HepG2 (cell line): ENCODE results near the gene CHST11. TPM values are rescaled to one million over a fixed set of nuclear protein-coding genes. Genes with fewer than 3 reads are reported as not detected.

Experiments used
- ATAC-seq: fragments of 200-7000 bp; cut with Tn5 transposase; 3 replicates; pipeline ENCODE4 v1.9.1; 2020; ENCODE audit warnings: mild to moderate bottlenecking, moderate library complexity
- BruUV-seq: library from RNA; stranded (reverse); fragments of 400-500 nt; replicated peaks from 2 replicates; lab custom pipeline; 2021; lab: Mats Ljungman, UMichigan
- CTCF ChIA-PET: fragments of 300-600 bp; formaldehyde crosslinking; extraction: SDS; loops from one replicate; lab custom pipeline; 2021; ENCODE audit warnings: low total read pairs, inconsistent platforms, low intra/inter-chr PET ratio; lab: Yijun Ruan, JAX
- POLR2A ChIA-PET: fragments of 350-600 bp; sonication (Branson Sonifier 250); formaldehyde crosslinking; loops from one replicate; lab custom pipeline; 2020; ENCODE audit warnings: antibody characterized with exemption, inconsistent platforms; lab: Yijun Ruan, JAX
- DNase-seq: peaks from one replicate; pipeline ENCODE4 v3.0.0-alpha.2; 2015; ENCODE audit warnings: low spot score
- FAIRE-seq: peaks from 3 replicates; lab custom pipeline; 2011; peaks lifted over from hg19 to GRCh38; lab: Jason Lieb, UNC
- H2AFZ ChIP-seq: one replicate; pipeline ENCODE4 v1.6.1; 2011; ENCODE audit warnings: low read length, inconsistent platforms
- H3K27ac ChIP-seq: fragments of 300-600 bp; 3 replicates; pipeline ENCODE4 v1.8.0; 2011; ENCODE audit warnings: mixed run types, mild to moderate bottlenecking, mixed read lengths, low read length, inconsistent platforms; ENCODE audit not compliant: insufficient read depth; ENCODE audit errors: extremely low read length
- H3K27me3 ChIP-seq, 2 experiments: fragments of 200-600 bp in 1 of 2; 2 replicates in 1 of 2; 3 replicates in 1 of 2; pipeline versions ENCODE4 v1.6.0 to v1.8.0; 2011; ENCODE audit warnings: low read length in 2 of 2, mild to moderate bottlenecking in 2 of 2, moderate library complexity in 2 of 2, inconsistent platforms in 1 of 2; ENCODE audit not compliant: insufficient read depth in 2 of 2, control insufficient read depth in 1 of 2
- H3K36me3 ChIP-seq, 2 experiments: fragments of 200-600 bp in 1 of 2; replicated peaks in 1 of 2; 2 replicates in 1 of 2; 3 replicates in 1 of 2; pipeline versions ENCODE4 v1.5.1 to v1.8.0; 2011; ENCODE audit warnings: low read length in 2 of 2, inconsistent platforms in 1 of 2; ENCODE audit not compliant: insufficient read depth in 2 of 2, control insufficient read depth in 1 of 2
- H3K4me1 ChIP-seq: 2 replicates; pipeline ENCODE4 v1.5.1; 2012; ENCODE audit warnings: low read length, inconsistent platforms; ENCODE audit not compliant: insufficient read depth
- H3K4me2 ChIP-seq: 2 replicates; pipeline ENCODE4 v1.6.0; 2011; ENCODE audit warnings: low read depth, low read length, inconsistent platforms
- H3K4me3 ChIP-seq, 3 experiments: fragments of 200-600 bp in 1 of 3; sonication (generic), shearing (Covaris generic) in 1 of 3; replicated peaks in 1 of 3; 2 replicates each; pipeline ENCODE4 v1.5.1; 2011 to 2016; ENCODE audit warnings: low read length in 3 of 3, inconsistent platforms in 2 of 3, low read depth in 2 of 3, mild to moderate bottlenecking in 2 of 3, control low read depth in 1 of 3, mixed read lengths in 1 of 3; ENCODE audit not compliant: insufficient read depth in 1 of 3
- H3K79me2 ChIP-seq: one replicate; pipeline ENCODE4 v1.6.1; 2011; ENCODE audit warnings: low read length, inconsistent platforms; ENCODE audit not compliant: insufficient read depth
- H3K9ac ChIP-seq: 2 replicates; pipeline ENCODE4 v1.6.0; 2011; ENCODE audit warnings: mild to moderate bottlenecking, low read depth, low read length, inconsistent platforms; ENCODE audit not compliant: insufficient read depth
- H3K9me3 ChIP-seq: 2 replicates; pipeline ENCODE4 v1.5.1; 2012; ENCODE audit warnings: mild to moderate bottlenecking, low read length
- H4K20me1 ChIP-seq: 2 replicates; pipeline ENCODE4 v1.6.0; 2011; ENCODE audit warnings: inconsistent platforms, mild to moderate bottlenecking, low read length, moderate library complexity; ENCODE audit not compliant: insufficient read depth
- ATF2 ChIP-seq: sonication (generic); formaldehyde crosslinking; IDR thresholded peaks from 2 replicates; pipeline ENCODE4 v1.4.0; 2020; ENCODE audit warnings: missing genetic modification reagents
- CBX2 ChIP-seq, 2 experiments: fragments of 200-600 bp in 1 of 2; sonication (generic); formaldehyde crosslinking in 1 of 2; IDR thresholded peaks; 2 replicates each; pipeline versions ENCODE4 v1.7.0 to v1.8.1; 2018 to 2022; ENCODE audit warnings: low read depth in 2 of 2, low read length in 1 of 2, mild to moderate bottlenecking in 1 of 2, missing genetic modification reagents in 1 of 2
- EHMT2 ChIP-seq: fragments of 200-600 bp; sonication (generic); IDR thresholded peaks from 2 replicates; pipeline ENCODE4 v1.7.0; 2017; ENCODE audit warnings: antibody characterized with exemption, low read depth, low read length, borderline replicate concordance
- FOXK1 ChIP-seq: sonication (generic); formaldehyde crosslinking; IDR thresholded peaks from 2 replicates; pipeline ENCODE4 v1.4.0; 2020; ENCODE audit warnings: low read depth, missing genetic modification reagents, borderline replicate concordance
- KLF6 ChIP-seq: IDR thresholded peaks from 2 replicates; pipeline ENCODE4 v1.8.0; 2016; ENCODE audit warnings: missing biosample characterization, missing genetic modification reagents
- MED8 ChIP-seq: sonication (generic); formaldehyde crosslinking; IDR thresholded peaks from 2 replicates; pipeline ENCODE4 v1.8.1; 2023; ENCODE audit warnings: mild to moderate bottlenecking, missing genetic modification reagents; ENCODE audit not compliant: insufficient replicate concordance
- NONO ChIP-seq, 2 experiments: fragments of 450-650 bp in 1 of 2; sonication (generic) in 1 of 2; formaldehyde crosslinking in 1 of 2; IDR thresholded peaks in 1 of 2; conservative IDR thresholded peaks in 1 of 2; 2 replicates each; pipeline versions ENCODE4 v1.6.1 to v1.8.0; 2017 to 2022; ENCODE audit warnings: mild to moderate bottlenecking in 1 of 2, missing genetic modification reagents in 1 of 2, moderate library complexity in 1 of 2
- PHF20 ChIP-seq: sonication (generic); formaldehyde crosslinking; IDR thresholded peaks from 2 replicates; pipeline ENCODE4 v1.5.0; 2020; ENCODE audit warnings: mild to moderate bottlenecking, missing genetic modification reagents
- SMAD9 ChIP-seq: sonication (generic); formaldehyde crosslinking; IDR thresholded peaks from 2 replicates; pipeline ENCODE4 v1.5.1; 2020; ENCODE audit warnings: mild to moderate bottlenecking, missing genetic modification reagents
- TMF1 ChIP-seq: sonication (generic); formaldehyde crosslinking; IDR thresholded peaks from 2 replicates; pipeline ENCODE4 v1.8.1; 2022; ENCODE audit warnings: low read depth, missing genetic modification reagents
- ZKSCAN1 ChIP-seq: fragments of 150-350 bp; IDR thresholded peaks from 2 replicates; pipeline ENCODE4 v1.6.1; 2014; ENCODE audit warnings: low read length
- ZNF121 ChIP-seq: sonication (generic); formaldehyde crosslinking; IDR thresholded peaks from 2 replicates; pipeline ENCODE4 v1.5.0; 2020; ENCODE audit warnings: mild to moderate bottlenecking, missing genetic modification reagents
- ZNF142 ChIP-seq: sonication (generic); formaldehyde crosslinking; IDR thresholded peaks from 2 replicates; pipeline ENCODE4 v1.4.0; 2020; ENCODE audit warnings: missing genetic modification reagents
- ZNF546 ChIP-seq: sonication (generic); formaldehyde crosslinking; conservative IDR thresholded peaks from 2 replicates; pipeline ENCODE4 v1.8.1; 2023; ENCODE audit warnings: mild to moderate bottlenecking, missing genetic modification reagents
- ZNF564 ChIP-seq: sonication (generic); formaldehyde crosslinking; IDR thresholded peaks from 2 replicates; pipeline ENCODE4 v1.8.1; 2023; ENCODE audit warnings: mild to moderate bottlenecking, missing genetic modification reagents
- WGBS: methylation state at CpG from one replicate; pipeline ENCODE4 v1.1.6; 2017; ENCODE audit warnings: low lambda C conversion rate; 5-methylcytosine and 5-hydroxymethylcytosine counted together
- in situ Hi-C: cut with HindIII; loops from 2 replicates; pipeline ENCODE4 v1.10.0; 2017; ENCODE audit warnings: low pct_unique_long_range_greater_than_20kb; ENCODE audit not compliant: extremely low pct_ligation_motif_present
- intact Hi-C: fragments of 100-400 bp; cut with micrococcal nuclease; formaldehyde crosslinking; loops from one replicate; pipeline ENCODE4 v1.10.0; 2022; ENCODE audit not compliant: unreplicated experiment
- polyA plus RNA-seq, 8 experiments: library from polyadenylated mRNA; depleted of rRNA in 3 of 8; stranded (reverse) in 7 of 8; unstranded in 1 of 8; fragments of >200 nt; fragmentation: Illumina TruSeq in 4 of 8; extraction: Trizol in 4 of 8; gene quantifications; 2 replicates each; pipeline versions ENCODE4 v1.2.1 to v1.2.3, GENCODE V29; 2011 to 2016; ENCODE audit warnings: low read depth in 4 of 8, missing spikeins in 1 of 8, mixed read lengths in 1 of 8; ENCODE audit not compliant: insufficient read depth in 1 of 8
- total RNA-seq, 5 experiments: library from RNA; depleted of rRNA; stranded (reverse); fragments of >200 nt; fragmentation: Illumina TruSeq; extraction: Trizol; gene quantifications; 2 replicates each; pipeline ENCODE4 v1.2.3, GENCODE V29; 2016; ENCODE audit warnings: low read depth in 1 of 5

Gene CHST11
- total and polyA plus RNA-seq, 2 of the 13 experiments (the other 11 are each of a cell fraction or from before 2014, with no cell fraction given), result 0.15 TPM; not detected in 1

- WGBS, result 70% methylated on average over 4 of the region's 5 CpGs
- H3K9me3 ChIP-seq, result no peaks in the 10 kb centered on the region
- in situ Hi-C loops, result no loop called here
- no peaks in the 10 kb centered on the region for H3K4me1 ChIP-seq
- peaks cover 0 to 25% of the 10 kb centered on the region in 2 experiments; a peak in 3 of 5 replicates for H3K27me3 ChIP-seq
- DNase-seq (no peak), FAIRE-seq (no peak), ATAC-seq (no peak)
- no peaks in the 10 kb centered on the region for H3K36me3 ChIP-seq
- intact Hi-C loops, result no loop called here
- no peak overlapping the region for H3K27ac ChIP-seq
- CTCF ChIA-PET, result no interaction called here
- H3K4me3 ChIP-seq, result no peak overlapping the region
- H3K9ac ChIP-seq, result no peak overlapping the region
- no TSS peak for BruUV-seq
- H2AFZ ChIP-seq, result no peak overlapping the region
- no peaks in the 10 kb centered on the region for H3K79me2 ChIP-seq
- H3K4me2 ChIP-seq, result no peak overlapping the region
- POLR2A ChIA-PET, result no interaction called here
- no peaks in the 10 kb centered on the region for H4K20me1 ChIP-seq
- TF ChIP-seq NONO (IDR thresholded peaks at IDR 0.05) (no peak), NONO (CRISPR knock-in tag; conservative IDR thresholded peaks at IDR 0.05) (no peak), SMAD9 (CRISPR knock-in tag) (no peak), CBX2 (IDR thresholded peaks at IDR 0.05; ENCODE audit: low read depth, low read length) (no peak), CBX2 (CRISPR knock-in tag; IDR thresholded peaks at IDR 0.05; ENCODE audit: low read depth) (no peak), ZNF121 (CRISPR knock-in tag) (no peak), FOXK1 (CRISPR knock-in tag) (no peak), PHF20 (CRISPR knock-in tag) (no peak), ZNF142 (CRISPR knock-in tag) (no peak), ZNF546 (no peak), MED8 (CRISPR knock-in tag) (no peak), EHMT2 (no peak), KLF6 (CRISPR knock-in tag) (no peak), ZNF564 (CRISPR knock-in tag) (no peak), ATF2 (CRISPR knock-in tag) (no peak), ZKSCAN1 (no peak), TMF1 (CRISPR knock-in tag) (no peak)
These were observed 220.8 kb downstream of the CHST11 start for GRCh38 chr12:104677441-104678089.
